Mesodermal cell (in vitro differentiated cells): ENCODE data around the gene SUGP1. TPM values are rescaled to one million over a fixed set of nuclear protein-coding genes. Genes with fewer than 3 reads are reported as not detected.

Experiments
- H3K27ac ChIP-seq: 2 replicates; pipeline ENCODE4 v1.7.0; 2013; ENCODE audit warnings: mild to moderate bottlenecking, low read depth, low read length, moderate library complexity; ENCODE audit not compliant: severe bottlenecking
- H3K36me3 ChIP-seq: 2 replicates; pipeline ENCODE4 v1.7.1; 2013; ENCODE audit warnings: mild to moderate bottlenecking, low read length, moderate library complexity; ENCODE audit not compliant: control insufficient read depth, insufficient read depth
- H3K4me1 ChIP-seq: one replicate; pipeline ENCODE4 v1.7.1; 2013; ENCODE audit warnings: mild to moderate bottlenecking, low read length; ENCODE audit not compliant: insufficient read depth, control insufficient read depth, poor library complexity, severe bottlenecking
- H3K4me3 ChIP-seq: 2 replicates; pipeline ENCODE4 v1.7.0; 2013; ENCODE audit warnings: low read length, control low read depth, mild to moderate bottlenecking; ENCODE audit not compliant: insufficient read depth, poor library complexity, severe bottlenecking; ENCODE audit errors: extremely low read depth
- H3K9me3 ChIP-seq: 2 replicates; pipeline ENCODE4 v1.7.1; 2013; ENCODE audit warnings: mild to moderate bottlenecking, low read length, moderate library complexity; ENCODE audit not compliant: control insufficient read depth
- WGBS, 2 experiments: methylation state at CpG; one replicate each; pipeline ENCODE4 v1.1.5; 2013; ENCODE audit warnings: missing lambda C conversion rate in 2 of 2; ENCODE audit not compliant: insufficient coverage in 2 of 2; 5-methylcytosine and 5-hydroxymethylcytosine counted together
- polyA plus RNA-seq, 2 experiments: library from polyadenylated mRNA; stranded (reverse); fragments of 50-300 nt; gene quantifications; one replicate each; pipeline ENCODE4 v1.2.3, GENCODE V29; 2013

The SUGP1 gene, protein sequence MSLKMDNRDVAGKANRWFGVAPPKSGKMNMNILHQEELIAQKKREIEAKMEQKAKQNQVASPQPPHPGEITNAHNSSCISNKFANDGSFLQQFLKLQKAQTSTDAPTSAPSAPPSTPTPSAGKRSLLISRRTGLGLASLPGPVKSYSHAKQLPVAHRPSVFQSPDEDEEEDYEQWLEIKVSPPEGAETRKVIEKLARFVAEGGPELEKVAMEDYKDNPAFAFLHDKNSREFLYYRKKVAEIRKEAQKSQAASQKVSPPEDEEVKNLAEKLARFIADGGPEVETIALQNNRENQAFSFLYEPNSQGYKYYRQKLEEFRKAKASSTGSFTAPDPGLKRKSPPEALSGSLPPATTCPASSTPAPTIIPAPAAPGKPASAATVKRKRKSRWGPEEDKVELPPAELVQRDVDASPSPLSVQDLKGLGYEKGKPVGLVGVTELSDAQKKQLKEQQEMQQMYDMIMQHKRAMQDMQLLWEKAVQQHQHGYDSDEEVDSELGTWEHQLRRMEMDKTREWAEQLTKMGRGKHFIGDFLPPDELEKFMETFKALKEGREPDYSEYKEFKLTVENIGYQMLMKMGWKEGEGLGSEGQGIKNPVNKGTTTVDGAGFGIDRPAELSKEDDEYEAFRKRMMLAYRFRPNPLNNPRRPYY
- 45.6 TPM for polyA plus RNA-seq (2013, experiment 1 of 2)
- polyA plus RNA-seq (2013, experiment 2 of 2) = 46.8 TPM

DNA sequence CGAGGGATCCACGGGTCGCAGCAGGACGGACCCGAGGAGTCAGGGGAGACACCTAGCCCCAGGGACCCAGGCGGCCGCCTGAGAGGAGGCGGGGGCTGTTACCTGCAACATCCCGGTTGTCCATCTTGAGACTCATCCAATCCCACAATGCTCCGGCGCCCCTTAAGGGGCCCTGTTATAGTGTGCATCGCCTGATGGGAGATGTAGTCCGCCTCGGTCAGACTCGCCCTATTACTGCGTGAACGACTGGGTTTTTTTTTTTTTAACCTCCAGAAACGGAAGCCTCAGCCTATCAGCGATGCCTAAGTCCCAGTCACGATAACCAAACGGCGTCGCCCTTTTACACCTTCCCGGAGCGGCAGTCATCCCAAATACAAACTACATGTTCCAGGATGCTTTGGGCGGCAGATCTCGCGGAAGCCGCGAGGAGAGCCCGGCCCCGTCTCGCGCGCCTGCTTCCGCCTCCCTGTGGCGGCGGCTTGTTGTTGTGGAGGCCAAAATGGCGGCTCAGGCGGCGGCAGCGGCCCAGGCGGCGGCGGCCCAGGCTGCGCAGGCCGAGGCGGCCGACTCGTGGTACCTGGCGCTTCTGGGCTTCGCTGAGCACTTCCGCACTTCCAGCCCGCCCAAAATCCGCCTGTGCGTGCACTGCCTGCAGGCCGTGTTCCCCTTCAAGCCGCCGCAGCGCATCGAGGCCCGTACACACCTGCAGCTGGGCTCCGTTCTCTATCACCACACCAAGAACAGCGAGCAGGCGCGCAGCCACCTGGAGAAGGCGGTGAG lies at the start of gene SUGP1, which contains the start of gene MAU2:
TSS of gene SUGP1 (minus strand) at position 149 of the 780 bp plus-strand sequence. CDS start at position 136, 13 bp downstream.
TSS of gene MAU2 (plus strand) at position 469 of the 780 bp plus-strand sequence. CDS start at position 500, 31 bp downstream.
- H3K27ac ChIP-seq = peak within 1 kb of the TSS; percentile 93
- H3K4me1 ChIP-seq = peaks cover 11% of the 10 kb centered on the region
- 0 to 1% methylated on average over 48 to 53 of the region's 67 CpGs for WGBS, 2 experiments
- peaks cover 55% of the 10 kb centered on the region for H3K36me3 ChIP-seq
- H3K9me3 ChIP-seq = no peaks in the 10 kb centered on the region
- peak within 1 kb of the TSS; percentile 99 for H3K4me3 ChIP-seq

DNA sequence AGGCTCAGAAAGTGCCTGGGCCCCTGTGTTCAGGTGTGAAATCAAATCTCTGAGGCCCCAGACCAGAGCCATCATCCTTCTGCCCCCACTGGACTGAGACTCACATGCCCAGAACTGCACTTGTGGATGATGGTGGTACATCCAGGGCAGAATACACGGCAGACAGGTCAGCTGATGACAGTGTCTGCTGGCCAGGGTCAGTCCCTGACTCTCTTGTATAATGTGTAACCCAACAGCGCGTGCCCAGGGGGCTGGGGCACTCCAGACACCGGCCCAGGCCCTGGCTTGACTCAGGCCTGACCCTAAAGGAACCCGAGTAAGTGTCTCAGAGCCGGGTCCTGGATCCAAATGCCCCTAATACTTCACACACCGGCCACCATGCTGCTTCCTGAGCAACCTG lies 47.8 kb upstream of the SUGP1 start:
- no peak overlapping the region for H3K4me3 ChIP-seq
- H3K27ac ChIP-seq = no peak overlapping the region
- H3K4me1 ChIP-seq = peaks cover 8% of the 10 kb centered on the region
- no peaks in the 10 kb centered on the region for H3K9me3 ChIP-seq
- 85 to 92% methylated on average over 7 of the region's 7 CpGs for WGBS, 2 experiments
- H3K36me3 ChIP-seq = no peaks in the 10 kb centered on the region

- 59 to 62% methylated on average over 13 to 15 of the region's 18 CpGs for WGBS, 2 experiments
- H3K9me3 ChIP-seq = no peaks in the 10 kb centered on the region
- H3K36me3 ChIP-seq = no peaks in the 10 kb centered on the region
- H3K4me3 ChIP-seq = no peak overlapping the region
- peaks cover 8% of the 10 kb centered on the region for H3K4me1 ChIP-seq
- H3K27ac ChIP-seq = no peak overlapping the region
Observed at GRCh38 chr19:19366434-19367396, 46.4 kb upstream of the SUGP1 start.

DNA sequence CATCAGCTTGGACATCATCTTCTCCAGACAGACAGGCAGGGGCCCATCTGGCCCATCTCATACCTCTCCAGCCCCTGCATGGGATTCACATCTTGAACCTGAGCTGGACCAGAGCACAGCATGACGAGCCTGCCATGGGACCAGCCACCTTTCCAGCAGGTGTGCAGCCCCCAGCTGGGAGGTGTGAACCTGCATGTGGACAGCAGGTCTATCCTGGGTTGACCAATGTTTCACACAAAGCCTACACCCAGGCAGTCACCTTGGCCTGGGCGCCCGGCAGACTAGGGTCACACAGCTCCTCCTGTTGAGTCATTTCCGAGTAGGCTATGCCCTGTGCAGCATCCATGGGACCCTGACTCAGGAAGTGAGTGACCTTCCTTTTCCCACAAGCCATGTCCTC lies 41.8 kb upstream of the SUGP1 start:
- Histone ChIP-seq H3K27ac (no peak overlapping the region), H3K36me3 (peaks cover 8% of the 10 kb centered on the region), H3K4me1 (no peaks in the 10 kb centered on the region), H3K9me3 (no peaks in the 10 kb centered on the region), H3K4me3 (no peak overlapping the region)
- 98 to 100% methylated on average over 3 to 4 of the region's 4 CpGs for WGBS, 2 experiments

DNA sequence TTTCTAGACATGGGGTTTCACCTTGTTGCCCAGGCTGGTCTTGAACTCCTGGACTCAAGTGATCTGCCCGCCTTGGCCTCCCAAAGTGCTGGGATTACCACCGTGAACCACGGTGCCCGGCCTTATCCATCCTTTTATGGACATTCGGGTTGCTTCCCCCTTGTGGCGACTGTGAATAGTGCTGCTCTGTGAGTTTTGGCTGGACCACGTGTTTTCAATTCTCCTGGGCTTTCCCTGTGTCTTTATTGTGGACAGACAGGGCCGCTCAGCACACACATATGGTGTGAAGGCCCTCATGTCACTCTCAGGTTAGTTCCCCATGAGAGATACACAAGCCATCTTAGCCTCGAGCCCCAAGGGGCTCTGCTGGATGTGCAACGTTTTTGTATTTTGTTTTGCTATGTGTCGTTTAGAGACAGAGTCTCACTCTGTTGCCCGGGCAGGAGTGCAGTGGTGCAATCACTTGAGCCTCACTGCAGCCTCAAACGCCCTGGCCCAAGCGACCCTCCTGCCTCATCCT lies 40.8 kb upstream of the SUGP1 start:
- Histone ChIP-seq H3K9me3 (no peaks in the 10 kb centered on the region), H3K36me3 (peaks cover 17% of the 10 kb centered on the region), H3K4me3 (no peak overlapping the region), H3K27ac (no peak overlapping the region), H3K4me1 (no peaks in the 10 kb centered on the region)
- 43 to 49% methylated on average over 13 to 14 of the region's 14 CpGs for WGBS, 2 experiments

DNA sequence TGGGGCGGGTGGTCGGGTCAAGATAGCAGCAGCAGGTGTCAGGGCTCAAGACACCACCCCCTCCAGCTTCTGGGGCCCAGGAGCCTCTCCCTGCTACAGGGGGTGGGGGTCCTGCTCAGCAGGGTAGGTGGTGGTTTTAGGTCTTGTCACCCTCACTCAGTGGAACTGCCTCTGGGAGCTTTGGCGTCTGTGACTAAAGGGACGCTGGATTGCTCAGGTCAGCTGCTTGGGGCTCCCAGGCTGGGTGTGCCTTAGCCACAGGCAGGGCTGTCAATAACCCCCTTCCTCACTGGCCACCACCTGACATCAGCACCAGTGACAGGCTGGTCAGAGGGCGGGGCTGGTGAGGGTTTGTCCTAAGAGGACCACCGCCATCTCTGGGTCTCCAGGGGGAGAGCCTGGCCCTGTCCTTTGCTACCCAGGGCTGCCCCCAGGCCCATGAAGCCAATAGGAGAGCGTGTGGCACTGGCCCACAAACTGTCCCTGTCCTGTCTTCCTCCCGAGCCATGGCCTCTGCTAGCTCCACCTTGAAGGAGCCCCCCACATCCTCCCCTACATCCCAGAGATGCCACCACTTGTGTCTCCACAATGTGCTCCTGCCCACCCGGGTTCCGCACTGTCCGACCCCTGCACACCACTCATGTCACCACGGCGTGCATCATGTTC lies 36.7 kb upstream of the SUGP1 start:
- Histone ChIP-seq H3K9me3 (no peaks in the 10 kb centered on the region), H3K36me3 (peaks cover 57% of the 10 kb centered on the region), H3K4me3 (no peak overlapping the region), H3K4me1 (no peaks in the 10 kb centered on the region), H3K27ac (no peak overlapping the region)
- WGBS, 2 experiments = 91 to 95% methylated on average over 4 to 13 of the region's 13 CpGs

DNA sequence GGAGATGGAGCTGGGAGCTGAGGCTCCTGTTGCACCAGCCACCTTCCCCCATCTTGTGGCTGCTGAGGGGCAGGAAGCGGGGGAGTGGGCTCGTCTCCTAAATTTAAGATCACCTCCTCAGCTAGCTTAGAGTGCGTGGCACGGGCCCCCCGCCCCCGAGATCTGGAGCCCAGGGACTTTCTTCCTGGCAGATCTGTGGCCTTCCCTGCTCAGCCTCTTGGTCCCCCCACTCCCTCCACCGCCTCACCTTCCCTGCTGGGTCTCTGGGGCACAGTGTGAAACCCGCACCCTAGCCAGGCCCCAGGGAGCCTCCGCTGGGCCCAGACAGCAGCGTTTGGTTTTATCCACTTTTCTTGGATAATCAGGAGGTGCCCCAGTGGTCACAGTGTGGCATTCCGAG lies 36.2 kb upstream of the SUGP1 start:
- Histone ChIP-seq H3K4me1 (no peaks in the 10 kb centered on the region), H3K4me3 (no peak overlapping the region), H3K9me3 (no peaks in the 10 kb centered on the region), H3K36me3 (peaks cover 62% of the 10 kb centered on the region), H3K27ac (no peak overlapping the region)
- 92 to 100% methylated on average over 7 to 8 of the region's 11 CpGs for WGBS, 2 experiments

GRCh38 chr19:19355606-19356139 lies 35.4 kb upstream of the SUGP1 start:
- Histone ChIP-seq H3K4me1 (no peaks in the 10 kb centered on the region), H3K36me3 (peaks cover 66% of the 10 kb centered on the region), H3K4me3 (no peak overlapping the region), H3K27ac (no peak overlapping the region), H3K9me3 (no peaks in the 10 kb centered on the region)
- WGBS, 2 experiments = 94 to 97% methylated on average over 18 of the region's 18 CpGs

DNA sequence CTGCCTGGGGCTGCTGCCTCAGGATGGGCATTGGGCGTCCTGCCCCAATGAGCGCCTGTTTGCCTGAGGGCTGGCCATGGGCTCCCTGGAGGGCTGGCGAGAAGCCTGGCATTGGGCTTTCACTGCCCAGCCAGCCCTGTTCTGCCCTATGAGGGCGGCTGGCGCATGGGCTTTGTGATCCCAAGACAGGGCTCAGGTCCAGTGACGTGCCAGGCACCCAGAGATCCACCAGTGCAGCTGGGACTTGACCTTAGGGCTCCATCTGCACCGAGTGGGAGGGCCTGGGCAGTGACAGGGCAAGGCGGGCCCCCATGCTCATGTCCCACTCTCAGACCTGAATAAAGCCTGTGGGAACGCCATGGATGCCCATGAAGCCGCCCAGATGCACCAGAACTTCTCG lies 34.6 kb upstream of the SUGP1 start:
- Histone ChIP-seq H3K4me3 (no peak overlapping the region), H3K4me1 (no peaks in the 10 kb centered on the region), H3K36me3 (peaks cover 68% of the 10 kb centered on the region), H3K27ac (no peak overlapping the region), H3K9me3 (no peaks in the 10 kb centered on the region)
- 96 to 97% methylated on average over 6 to 11 of the region's 11 CpGs for WGBS, 2 experiments
